MV-4-11 (cell line): Measurements from ENCODE around the gene ARHGEF2.

Source experiments
- DNase-seq: peaks from one replicate; lab custom pipeline; 2025; lab: John Stamatoyannopoulos, UW

Gene ARHGEF2

GRCh38 chr1:155978325-155978972, at the start of gene ARHGEF2:
Gene ARHGEF2 (minus strand): TSS chr1:155978547. CDS start chr1:155978427, 120 bp downstream.
- peak; percentile 86 for DNase-seq

DNA sequence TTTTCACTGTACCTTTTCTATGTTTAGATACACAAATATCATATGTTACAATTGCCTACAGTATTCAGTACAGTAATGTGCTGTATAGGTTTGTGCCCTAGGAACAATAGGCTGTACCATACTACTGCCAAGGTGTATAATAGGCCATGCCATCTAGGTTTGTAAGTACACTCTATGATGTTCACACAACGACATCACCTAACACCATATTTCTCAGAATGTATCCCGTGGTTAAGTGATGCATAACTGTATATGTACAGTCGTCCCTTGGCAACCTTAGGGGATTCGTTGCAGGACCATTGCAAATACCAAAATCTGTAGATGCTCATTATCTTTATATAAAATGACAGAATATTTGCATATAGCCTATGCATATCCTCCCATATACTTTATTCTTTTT, 48.2 kb upstream of the ARHGEF2 start:
- no peak for DNase-seq

- peak; percentile 31 for DNase-seq
Measured at GRCh38 chr1:156025876-156026275, 47.5 kb upstream of the ARHGEF2 start.

DNA sequence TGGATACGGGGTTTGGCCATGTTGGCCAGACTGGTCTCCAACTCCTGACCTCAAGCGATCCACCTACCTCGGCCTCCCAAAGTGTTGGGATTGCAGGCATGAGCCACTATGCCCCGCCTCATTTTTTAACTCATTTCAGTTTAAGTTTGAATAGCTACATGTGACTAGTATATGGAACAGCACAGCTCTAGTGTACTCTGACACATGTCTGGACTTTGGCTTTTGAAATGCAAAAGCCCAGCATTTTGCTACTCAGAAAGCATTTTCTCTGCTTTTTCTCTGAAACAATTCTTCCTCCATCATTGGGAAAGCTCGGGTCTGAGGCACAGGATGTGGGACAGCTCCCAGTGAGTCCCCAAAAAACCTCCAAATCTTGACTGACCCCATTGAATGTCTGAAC, 46.5 kb upstream of the ARHGEF2 start:
- DNase-seq, result no peak

GRCh38 chr1:156021954-156022353, 43.6 kb upstream of the ARHGEF2 start:
- no peak for DNase-seq

- no peak for DNase-seq
Measured at GRCh38 chr1:156021093-156021428, 42.7 kb upstream of the ARHGEF2 start.

GRCh38 chr1:156020293-156021092, 42.1 kb upstream of the ARHGEF2 start, which contains the start of gene SSR2:
Gene SSR2 (minus strand): TSS chr1:156020951. CDS start chr1:156020167, 784 bp downstream.
- DNase-seq, result peak; percentile 91

DNA sequence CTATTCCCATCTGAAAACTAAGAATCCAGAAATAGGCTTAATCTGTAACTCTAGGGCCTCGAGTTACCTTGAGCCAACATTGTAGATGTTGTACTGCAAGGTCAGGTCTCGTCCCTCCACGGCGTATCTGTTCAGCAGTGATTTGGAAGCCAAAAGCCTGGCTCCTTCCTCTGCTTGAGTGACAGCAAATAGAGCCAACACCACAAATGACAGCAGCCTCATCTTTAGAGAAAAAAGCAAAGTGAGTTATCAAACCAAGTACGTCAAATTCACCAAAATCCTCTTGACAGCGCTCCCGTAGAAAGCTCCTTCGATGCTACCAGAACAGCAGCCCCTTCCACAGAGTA, 41.6 kb upstream of the ARHGEF2 start:
- no peak for DNase-seq

GRCh38 chr1:156014829-156015228, 36.5 kb upstream of the ARHGEF2 start:
- DNase-seq, result no peak

DNA sequence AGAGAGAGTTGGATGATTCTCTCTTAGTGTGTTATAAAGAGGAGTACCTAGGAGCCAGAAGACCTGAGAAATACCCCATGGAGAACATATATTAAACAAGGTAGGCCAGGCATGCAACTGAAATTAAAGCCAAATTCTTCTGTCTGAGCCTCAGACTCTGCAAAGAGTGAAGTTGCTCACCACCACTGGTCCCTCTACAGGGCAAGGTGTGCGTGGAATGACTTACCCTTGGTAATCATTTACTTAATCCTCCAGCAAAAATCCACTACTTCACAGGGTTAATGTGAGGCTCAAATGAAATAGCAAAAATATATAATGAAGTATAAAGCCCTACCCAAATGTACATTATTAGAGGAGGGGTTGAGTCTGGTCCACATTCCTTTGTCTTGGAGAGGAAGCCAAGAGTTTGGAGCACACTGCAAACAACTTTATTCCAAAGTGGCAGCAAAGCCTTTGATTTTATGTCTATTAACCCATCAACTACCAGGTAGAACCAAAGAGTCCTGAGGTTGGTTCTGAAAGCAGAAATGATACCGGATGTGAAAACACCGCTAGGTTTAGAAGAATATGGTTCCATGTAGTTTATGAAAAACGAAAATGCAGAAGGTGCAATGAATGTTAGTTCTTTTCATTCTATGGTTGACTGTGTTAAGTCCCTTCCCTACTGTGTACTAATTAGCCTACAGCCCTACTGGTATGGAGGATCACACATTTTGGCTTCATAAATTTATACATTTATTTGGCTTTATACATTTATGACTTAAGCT, 33.9 kb upstream of the ARHGEF2 start:
- peak; percentile 25 for DNase-seq

DNA sequence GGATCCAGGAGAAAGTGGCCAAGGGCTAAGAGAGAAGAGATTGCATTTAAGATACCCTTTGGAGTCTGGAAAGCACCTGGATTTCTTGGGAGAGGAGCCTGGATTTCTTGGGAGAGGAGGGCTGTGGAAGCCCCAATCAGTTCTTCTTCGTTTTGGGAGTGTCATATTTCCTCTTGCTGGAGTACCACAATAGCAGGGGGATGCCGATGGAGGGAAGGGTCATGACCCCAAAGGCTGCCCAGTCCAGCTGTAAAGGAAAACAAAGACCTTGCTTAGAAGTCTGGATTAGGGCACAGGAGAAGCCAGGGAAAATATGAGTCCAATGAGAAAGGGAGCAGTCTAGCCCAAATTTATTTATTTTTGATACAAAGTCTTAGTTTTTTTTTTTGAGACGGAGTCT, 31.1 kb upstream of the ARHGEF2 start:
- DNase-seq, result no peak

- no peak for DNase-seq
Measured at GRCh38 chr1:156006666-156007376, 28.5 kb upstream of the ARHGEF2 start.

GRCh38 chr1:156004843-156005584, 26.7 kb upstream of the ARHGEF2 start:
- no peak for DNase-seq

DNA sequence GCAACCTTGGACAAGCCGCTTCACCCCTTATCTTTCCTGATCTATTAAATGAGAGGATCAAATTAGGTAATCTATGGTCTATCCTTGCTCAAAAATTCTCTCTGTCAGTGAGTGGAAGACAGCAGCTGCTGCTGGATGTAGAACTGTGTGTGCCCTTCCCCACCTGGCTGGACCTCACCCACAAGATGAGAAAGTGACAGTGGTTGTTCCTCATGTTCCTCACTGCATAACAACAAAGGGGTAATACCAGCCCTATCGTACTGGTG, 25.5 kb upstream of the ARHGEF2 start:
- no peak for DNase-seq

- no peak for DNase-seq
Measured at GRCh38 chr1:156002188-156002911, 24.0 kb upstream of the ARHGEF2 start.

DNA sequence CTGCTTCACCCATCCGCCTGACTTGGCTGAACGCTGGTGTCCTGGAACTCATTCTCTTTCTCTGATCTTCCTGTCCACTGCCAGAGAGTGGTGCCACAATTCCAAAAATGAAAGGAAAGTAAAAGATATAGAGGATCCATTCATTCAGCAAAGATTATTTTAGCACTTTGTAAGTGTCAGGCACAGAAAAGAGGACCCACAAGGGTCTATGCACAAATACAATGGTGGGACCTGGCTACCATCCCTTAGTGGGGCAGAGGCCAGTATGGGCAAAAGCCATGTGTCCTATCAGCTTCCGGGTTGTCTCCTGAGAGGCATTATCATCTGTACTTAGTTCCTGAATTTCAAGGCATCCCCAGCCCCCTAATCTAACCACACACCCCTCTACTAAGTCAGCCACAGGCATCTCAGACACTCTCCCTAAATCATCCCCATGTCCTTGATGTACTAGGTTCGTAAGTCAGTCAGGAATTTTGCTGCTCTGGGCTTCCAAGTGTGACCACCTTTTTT, 23.4 kb upstream of the ARHGEF2 start:
- DNase-seq, result peak; percentile 50

DNA sequence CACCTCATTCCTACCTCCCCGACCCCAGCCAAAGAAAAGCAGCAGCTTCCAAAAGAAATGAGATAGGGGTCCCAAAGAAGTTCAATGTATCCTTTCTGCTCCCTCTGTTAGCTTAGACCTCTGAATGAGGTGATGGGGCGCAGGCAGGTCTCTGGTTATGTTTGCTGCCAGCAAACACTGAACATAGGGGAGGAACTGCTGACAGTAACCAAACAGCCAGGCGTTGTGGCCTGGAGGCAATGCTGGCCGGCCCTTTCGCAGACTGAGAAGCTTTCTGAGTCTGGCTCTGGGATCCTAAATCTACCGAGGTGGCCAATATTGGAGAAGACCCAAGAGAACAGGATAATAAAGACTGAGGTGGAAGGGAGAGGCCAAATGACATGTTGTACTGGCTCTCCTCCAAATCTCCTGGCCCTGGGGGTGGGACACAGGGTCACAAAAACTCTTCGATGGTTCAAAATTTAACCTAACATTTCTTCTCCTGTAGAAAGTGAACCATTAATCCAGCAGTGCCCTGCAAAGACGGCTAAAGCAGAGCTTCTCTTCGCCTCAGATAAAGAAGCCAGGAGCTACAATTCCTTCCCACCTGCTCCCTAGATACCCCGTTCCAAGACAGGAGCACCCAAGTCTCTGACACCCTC, 22.8 kb upstream of the ARHGEF2 start:
- DNase-seq, result no peak

- no peak for DNase-seq
Measured at GRCh38 chr1:155999964-156000363, 21.6 kb upstream of the ARHGEF2 start.

- DNase-seq, result no peak
Measured at GRCh38 chr1:155996166-155996565, 17.8 kb upstream of the ARHGEF2 start.

GRCh38 chr1:155993595-155993994, 15.2 kb upstream of the ARHGEF2 start:
- no peak for DNase-seq
